Iris pigment epithelial cell (primary cell): ENCODE measurements around the gene PALLD.

Experiments used
- DNase-seq: peaks from one replicate; pipeline ENCODE4 v3.0.0-alpha.2; 2011; ENCODE audit warnings: low read depth

PALLD gene

GRCh38 chr4:168524897-168525296, 28.0 kb downstream of the PALLD start:
- no peak for DNase-seq

DNA sequence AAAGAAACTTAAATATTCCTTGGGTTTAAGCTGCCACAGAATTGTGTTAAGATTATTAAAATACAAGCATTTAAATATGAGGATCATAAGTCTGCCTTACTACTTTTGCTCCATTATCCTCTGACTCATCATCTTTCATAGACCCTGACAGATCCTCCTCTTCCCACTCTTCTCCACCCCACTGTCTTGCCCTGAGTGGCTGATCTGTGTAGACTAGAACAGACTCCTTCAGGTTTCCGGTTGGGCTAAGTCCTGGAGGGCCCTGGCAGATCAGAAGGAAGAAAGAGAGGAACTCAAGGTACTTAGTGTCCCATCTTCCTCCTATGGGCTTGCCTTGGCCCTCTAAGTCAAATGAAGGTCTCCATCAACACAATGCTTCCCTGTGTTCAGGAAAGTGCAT, 30.7 kb downstream of the PALLD start:
- DNase-seq = peak; percentile 26

GRCh38 chr4:168528131-168528949, 31.5 kb downstream of the PALLD start:
- DNase-seq = peak; percentile 76

- DNase-seq = no peak
These were observed 32.4 kb downstream of the PALLD start for GRCh38 chr4:168529257-168529656.

DNA sequence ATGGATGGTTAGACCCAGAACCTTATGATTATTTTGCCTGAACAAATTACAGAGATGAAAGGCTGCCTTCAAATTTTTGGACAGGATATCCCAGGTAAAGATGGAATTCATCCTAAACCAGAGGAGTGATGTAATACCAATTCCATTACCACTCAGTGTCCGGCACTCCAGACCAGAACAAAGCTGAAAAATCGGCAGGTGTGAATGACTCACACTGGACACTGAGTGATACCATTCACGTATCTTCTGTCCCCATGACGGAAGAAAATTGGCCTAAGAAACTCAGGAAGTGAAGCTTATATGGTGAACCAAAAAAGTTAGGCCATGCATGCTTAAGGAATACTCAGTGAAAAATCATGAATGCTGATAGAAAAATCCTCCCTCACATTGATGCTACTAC, 34.5 kb downstream of the PALLD start:
- no peak for DNase-seq

- DNase-seq = no peak
These were observed 37.7 kb downstream of the PALLD start for GRCh38 chr4:168534535-168534934.

DNA sequence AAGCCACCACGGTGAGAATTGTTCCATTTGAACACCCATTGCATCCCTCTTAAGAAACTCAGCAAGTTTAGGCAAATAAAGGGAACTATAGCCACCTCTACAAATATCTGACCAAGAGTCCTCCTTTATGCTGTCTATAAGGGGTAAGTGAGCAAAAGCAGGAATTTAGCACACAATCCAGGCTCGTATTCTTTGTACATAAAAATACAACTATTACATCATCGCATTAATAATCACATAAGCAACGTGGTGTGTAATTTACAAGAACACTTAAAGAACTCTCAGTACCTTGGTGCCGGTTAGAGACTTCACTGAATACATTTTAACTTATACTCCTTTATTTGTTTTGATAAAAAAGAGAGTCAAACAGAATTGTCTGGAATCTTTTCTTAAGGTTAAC, 38.8 kb downstream of the PALLD start:
- no peak for DNase-seq

- no peak for DNase-seq
These were observed 39.6 kb downstream of the PALLD start for GRCh38 chr4:168536448-168536847.

- no peak for DNase-seq
These were observed 40.2 kb downstream of the PALLD start for GRCh38 chr4:168537086-168537485.

DNA sequence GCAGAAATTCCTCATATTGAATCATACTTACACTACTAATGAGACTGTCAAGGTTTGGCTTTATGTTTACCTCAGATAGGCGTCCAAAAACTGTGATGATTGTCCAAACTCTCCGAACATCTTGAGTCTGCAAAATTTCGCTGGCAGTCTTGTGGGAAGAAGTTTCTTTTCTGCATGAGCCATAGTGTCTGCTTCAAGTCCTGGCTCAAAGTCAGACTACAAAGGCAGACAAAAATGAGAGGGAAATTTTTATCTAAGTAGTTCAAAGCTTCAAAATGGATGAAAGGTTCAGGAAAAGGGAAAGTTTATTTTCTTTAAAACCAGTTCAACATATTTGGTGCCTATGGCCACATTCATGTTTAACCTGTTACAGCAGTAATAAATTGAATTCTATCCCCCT, 40.7 kb downstream of the PALLD start:
- DNase-seq = peak; percentile 22

- no peak for DNase-seq
These were observed 41.8 kb downstream of the PALLD start for GRCh38 chr4:168538632-168539031.

DNA sequence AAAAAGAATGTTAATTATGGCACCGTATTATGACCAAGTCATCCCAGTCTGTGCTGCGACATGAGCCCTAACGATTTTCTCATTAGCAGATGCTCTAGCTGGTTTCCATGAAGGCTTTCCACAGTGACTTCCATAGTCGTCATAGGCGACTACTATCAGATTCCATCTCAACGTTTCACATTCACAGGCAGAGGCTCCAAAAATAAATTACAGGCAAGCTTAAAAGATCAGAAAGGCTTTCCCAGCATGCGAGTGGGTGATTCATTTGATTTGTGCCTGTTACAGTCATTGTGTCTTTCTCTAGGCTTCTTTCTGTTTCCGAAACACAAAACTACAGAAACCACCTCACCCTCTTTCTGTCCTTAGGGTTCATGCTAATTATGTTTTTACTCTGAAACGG, 43.2 kb downstream of the PALLD start:
- peak; percentile 83 for DNase-seq

- DNase-seq = peak; percentile 61
These were observed 43.8 kb downstream of the PALLD start for GRCh38 chr4:168540503-168541265.

GRCh38 chr4:168541266-168541953, 44.6 kb downstream of the PALLD start:
- peak; percentile 77 for DNase-seq

- DNase-seq = no peak
These were observed 52.3 kb downstream of the PALLD start for GRCh38 chr4:168549143-168549542.

- DNase-seq = peak; percentile 43
These were observed 53.4 kb downstream of the PALLD start for GRCh38 chr4:168550064-168550766.

GRCh38 chr4:168551211-168551610, 54.4 kb downstream of the PALLD start:
- DNase-seq = peak; percentile 86

DNA sequence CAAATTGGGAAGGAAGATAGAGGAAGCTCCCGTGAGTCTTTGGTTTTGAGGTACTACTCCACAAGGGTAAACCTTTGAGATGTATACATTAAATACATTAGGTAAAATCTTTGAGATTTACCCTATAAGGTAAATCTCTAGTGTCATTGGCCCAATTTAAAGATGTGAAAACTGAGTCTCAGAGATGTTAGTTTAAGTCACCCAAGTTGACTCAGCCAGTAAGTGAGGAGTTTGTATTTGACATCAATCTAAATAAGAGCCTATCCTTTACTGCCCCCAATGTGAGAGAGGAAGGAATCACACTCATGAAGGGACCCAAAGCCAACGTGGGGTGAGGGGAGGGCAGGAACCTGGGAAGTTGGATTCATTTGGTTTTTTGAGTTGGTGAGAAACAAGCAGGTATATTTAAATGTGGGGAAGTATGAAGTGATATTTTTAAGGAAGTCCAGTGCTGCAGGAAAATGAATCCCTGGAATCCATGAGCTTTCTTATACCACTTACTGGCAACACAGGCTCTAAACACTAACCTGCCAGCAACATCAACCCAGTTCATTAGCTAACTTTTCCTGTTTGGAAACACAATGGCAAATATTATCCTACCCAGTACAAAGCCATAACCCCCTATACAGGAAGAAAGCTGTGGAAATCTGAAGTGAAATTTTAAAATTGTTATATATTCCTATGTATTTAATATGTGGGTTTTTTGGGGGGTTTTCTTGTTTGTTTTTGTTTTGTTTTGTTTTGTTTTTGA, 55.3 kb downstream of the PALLD start:
- DNase-seq = peak; percentile 24

- DNase-seq = no peak
These were observed 57.0 kb downstream of the PALLD start for GRCh38 chr4:168553714-168554370.

DNA sequence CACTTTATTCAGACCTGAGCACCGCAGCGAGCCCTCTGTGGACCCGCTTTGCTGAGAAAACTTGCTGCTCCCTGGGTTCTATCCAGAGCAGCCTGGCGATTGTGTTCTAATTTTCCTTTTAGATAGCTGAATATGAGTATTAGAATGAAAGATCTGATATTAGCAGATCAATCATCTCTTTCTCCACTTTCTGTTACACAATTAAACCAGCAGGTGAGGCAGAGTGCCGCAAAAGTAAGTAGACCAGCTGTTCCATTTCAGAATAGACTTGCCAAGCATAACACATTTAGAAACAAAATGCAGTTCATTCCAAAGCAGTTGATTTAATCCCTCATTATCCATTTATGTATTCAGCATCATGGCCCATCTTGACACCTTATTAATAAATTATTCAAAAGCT, 58.6 kb downstream of the PALLD start:
- DNase-seq = no peak

DNA sequence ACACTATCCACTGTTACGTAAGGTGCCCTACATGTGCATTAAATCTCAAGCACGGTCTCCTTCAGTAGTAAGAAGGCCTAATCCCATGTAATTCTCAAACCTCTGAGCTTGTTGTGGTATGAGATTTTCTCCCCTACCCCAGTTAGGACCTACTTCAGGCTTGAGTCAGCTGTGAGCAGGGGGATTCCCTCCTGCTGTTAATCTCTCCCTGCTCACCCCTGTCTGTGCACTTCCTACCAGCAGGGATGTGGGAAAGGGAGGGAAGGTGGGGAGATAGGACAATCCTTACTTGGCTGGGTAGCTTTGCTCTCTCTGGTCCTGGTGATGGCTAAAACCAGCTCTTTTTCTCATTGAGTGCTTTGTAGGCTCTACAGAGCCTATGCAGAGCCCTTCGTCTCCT, 60.8 kb downstream of the PALLD start:
- DNase-seq = no peak
